GM12878 (cell line): ENCODE results near the gene MSL2.

ENCODE experiments used
- MTA2 ChIP-seq: fragments of 450-650 bp; IDR thresholded peaks from 2 replicates; pipeline ENCODE4 v1.6.1; 2016; ENCODE audit warnings: low read depth, mild to moderate bottlenecking, moderate library complexity
- POLR2A ChIP-seq: IDR thresholded peaks from 2 replicates; pipeline ENCODE4 v1.6.1; 2011; ENCODE audit warnings: low read depth, mild to moderate bottlenecking, low read length
- TAF1 ChIP-seq: IDR thresholded peaks from 2 replicates; pipeline ENCODE4 v1.6.1; 2011; ENCODE audit warnings: mild to moderate bottlenecking, low read depth, low read length, borderline replicate concordance

GRCh38 chr3:136239094-136239493 is 43.0 kb upstream of the MSL2 start:
- TF ChIP-seq TAF1 (no peak), POLR2A (no peak), MTA2 (no peak)
